MM.1S (cell line): ENCODE measurements around the gene GPT2.

Experiments used
- CTCF ChIP-seq: fragments of 300-600 bp; sonication (generic); IDR thresholded peaks from 2 replicates; pipeline ENCODE4 v1.5.1; 2016; ENCODE audit warnings: antibody characterized with exemption, low read length, mixed read lengths
- EZH2 ChIP-seq: fragments of 300-600 bp; sonication (generic); optimal IDR thresholded peaks from 2 replicates; pipeline ENCODE3; 2017; ENCODE audit warnings: low read depth, mild to moderate bottlenecking, antibody characterized with exemption, low read length, mixed read lengths
- EZH2phosphoT487 ChIP-seq: fragments of 300-600 bp; sonication (generic); IDR thresholded peaks from 2 replicates; pipeline ENCODE4 v1.6.1; 2018; ENCODE audit warnings: antibody characterized with exemption, low read length

- TF ChIP-seq CTCF (no peak), EZH2 (no peak), EZH2phosphoT487 (no peak)
Measured at GRCh38 chr16:46976550-46976949, 92.4 kb downstream of the GPT2 start.
